Esophagus squamous epithelium (tissue), 5 donors: ENCODE results near the gene SPRY1. TPM values are rescaled to one million over a fixed set of nuclear protein-coding genes. Genes with fewer than 3 reads are reported as not detected.

ENCODE experiments used
- DNase-seq: peaks from one replicate; lab custom pipeline; 2025; lab: John Stamatoyannopoulos, UW
- H3K27ac ChIP-seq, 4 donors: fragments of 200-600 bp; sonication (generic); one replicate each; pipeline ENCODE4 v1.5.1; 2016 to 2019; ENCODE audit warnings: mild to moderate bottlenecking in 1 of 4
- H3K27me3 ChIP-seq, 4 donors: fragments of 200-600 bp; sonication (generic); 1 replicate in 3 of 4; 2 replicates in 1 of 4; pipeline versions ENCODE4 v1.5.1 to v1.6.0; 2017 to 2021; ENCODE audit warnings: antibody characterized with exemption in 1 of 4
- H3K36me3 ChIP-seq, 3 donors: fragments of 200-600 bp; sonication (generic); one replicate each; pipeline ENCODE4 v1.5.1; 2016 to 2019
- H3K4me1 ChIP-seq, 3 donors: fragments of 200-600 bp; sonication (generic); one replicate each; pipeline ENCODE4 v1.5.1; 2017 to 2019
- H3K4me3 ChIP-seq, 4 donors: fragments of 200-600 bp; sonication (generic); 1 replicate in 3 of 4; 2 replicates in 1 of 4; pipeline ENCODE4 v1.5.1; 2016 to 2019; ENCODE audit warnings: mild to moderate bottlenecking in 2 of 4, moderate library complexity in 1 of 4
- H3K9me3 ChIP-seq, 3 donors: fragments of 200-600 bp; sonication (generic); one replicate each; pipeline ENCODE4 v1.5.1; 2016 to 2019
- POLR2A ChIP-seq, 4 donors: fragments of 450-650 bp; IDR thresholded peaks; one replicate each; pipeline ENCODE4 v1.6.1; 2017; ENCODE audit warnings: antibody characterized with exemption in 4 of 4, mild to moderate bottlenecking in 4 of 4, moderate library complexity in 3 of 4
- WGBS, 2 donors: methylation state at CpG; one replicate each; pipeline ENCODE4 v1.1.5; 2018; 5-methylcytosine and 5-hydroxymethylcytosine counted together
- intact Hi-C: fragments of 100-400 bp; cut with DNase I; formaldehyde crosslinking; loops from one replicate; pipeline ENCODE4 v1.15.0; 2022
- total RNA-seq, 4 donors: library from RNA; depleted of rRNA; stranded (reverse); fragments of >200 nt; gene quantifications; one replicate each; pipeline ENCODE4 v1.1.0, GENCODE V29; 2016
- TF ChIP-seq, protein P1 (sequence below), 6 experiments: fragments of 450-650 bp in 4 of 6; fragments of 200-600 bp in 2 of 6; sonication (generic) in 2 of 6; IDR thresholded peaks; one replicate each; pipeline ENCODE4 v1.5.1; 2016 to 2019; ENCODE audit warnings: antibody characterized with exemption in 6 of 6, mild to moderate bottlenecking in 4 of 6, moderate library complexity in 4 of 6
- donor health status: DM: yes; HTN: yes; CAD: no.

The SPRY1 gene
- total RNA-seq, 4 donors from 2014 or later, result 14.2 to 60.3 (median 23.2) TPM

DNA sequence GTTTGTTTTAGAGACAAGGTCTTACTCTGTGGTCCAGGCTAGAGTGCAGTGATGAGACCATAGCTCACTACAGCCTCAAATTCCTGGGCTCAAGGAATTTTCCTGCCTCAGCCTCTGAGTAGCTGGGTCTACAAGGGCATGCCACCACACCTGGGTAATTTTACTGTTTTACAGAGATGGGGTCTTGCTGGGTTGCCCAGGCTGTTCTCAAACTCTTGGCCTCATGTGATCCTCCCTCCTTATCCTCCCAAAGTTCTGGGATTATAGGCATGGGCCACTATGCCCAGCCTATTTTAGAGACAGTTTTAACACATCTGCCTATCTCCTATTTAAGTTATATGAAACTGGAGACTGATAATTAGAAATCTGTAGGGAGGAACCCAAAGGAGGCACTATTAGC is 53.8 kb downstream of the SPRY1 start:
- H3K27ac ChIP-seq, result no peak overlapping the region
- intact Hi-C loops, result no loop called here

DNA sequence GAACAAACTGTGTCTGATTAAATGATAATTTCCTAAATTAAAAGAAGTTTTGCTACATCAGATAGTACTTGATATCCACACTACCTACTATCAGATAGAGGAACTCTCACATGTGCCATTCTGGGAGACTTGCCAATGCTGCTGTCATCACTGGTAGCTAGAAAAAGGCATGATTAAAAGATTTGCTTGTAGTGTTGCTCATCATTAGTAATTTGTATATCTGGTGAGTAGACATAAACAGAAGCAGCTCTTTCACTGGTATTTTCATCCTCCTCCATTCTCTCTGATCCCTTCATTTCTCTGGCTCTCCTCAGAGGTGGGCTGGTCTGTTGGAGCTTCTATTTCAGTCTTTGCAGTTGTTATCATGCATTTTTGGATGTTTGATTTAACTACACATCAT is 56.0 kb downstream of the SPRY1 start:
- H3K27me3 ChIP-seq, result no peaks in the 10 kb centered on the region
- H3K4me1 ChIP-seq, result peaks cover 0 to 10% (median 0%) of the 10 kb centered on the region in 3 donors
- H3K36me3 ChIP-seq, result no peaks in the 10 kb centered on the region
- no peak for TF ChIP-seq POLR2A (IDR thresholded peaks at IDR 0.05)
- TF ChIP-seq, protein P1, sequence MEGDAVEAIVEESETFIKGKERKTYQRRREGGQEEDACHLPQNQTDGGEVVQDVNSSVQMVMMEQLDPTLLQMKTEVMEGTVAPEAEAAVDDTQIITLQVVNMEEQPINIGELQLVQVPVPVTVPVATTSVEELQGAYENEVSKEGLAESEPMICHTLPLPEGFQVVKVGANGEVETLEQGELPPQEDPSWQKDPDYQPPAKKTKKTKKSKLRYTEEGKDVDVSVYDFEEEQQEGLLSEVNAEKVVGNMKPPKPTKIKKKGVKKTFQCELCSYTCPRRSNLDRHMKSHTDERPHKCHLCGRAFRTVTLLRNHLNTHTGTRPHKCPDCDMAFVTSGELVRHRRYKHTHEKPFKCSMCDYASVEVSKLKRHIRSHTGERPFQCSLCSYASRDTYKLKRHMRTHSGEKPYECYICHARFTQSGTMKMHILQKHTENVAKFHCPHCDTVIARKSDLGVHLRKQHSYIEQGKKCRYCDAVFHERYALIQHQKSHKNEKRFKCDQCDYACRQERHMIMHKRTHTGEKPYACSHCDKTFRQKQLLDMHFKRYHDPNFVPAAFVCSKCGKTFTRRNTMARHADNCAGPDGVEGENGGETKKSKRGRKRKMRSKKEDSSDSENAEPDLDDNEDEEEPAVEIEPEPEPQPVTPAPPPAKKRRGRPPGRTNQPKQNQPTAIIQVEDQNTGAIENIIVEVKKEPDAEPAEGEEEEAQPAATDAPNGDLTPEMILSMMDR (IDR thresholded peaks at IDR 0.05), result no peak
- DNase-seq, result no peak
- H3K27ac ChIP-seq, result no peak overlapping the region
- intact Hi-C loops, result no loop called here
- no peak overlapping the region for H3K4me3 ChIP-seq
- no peaks in the 10 kb centered on the region for H3K9me3 ChIP-seq

More for the DNA sequence above, 53.8 kb downstream of the SPRY1 start:
- Histone ChIP-seq H3K36me3 (no peaks in the 10 kb centered on the region), H3K4me1 (peaks cover 0 to 10% (median 0%) of the 10 kb centered on the region in 3 donors), H3K4me3 (no peak overlapping the region), H3K9me3 (no peaks in the 10 kb centered on the region), H3K27me3 (no peaks in the 10 kb centered on the region)
- no peak for TF ChIP-seq POLR2A (IDR thresholded peaks at IDR 0.05)
- TF ChIP-seq, protein P1 (IDR thresholded peaks at IDR 0.05), result no peak
- no peak for DNase-seq

DNA sequence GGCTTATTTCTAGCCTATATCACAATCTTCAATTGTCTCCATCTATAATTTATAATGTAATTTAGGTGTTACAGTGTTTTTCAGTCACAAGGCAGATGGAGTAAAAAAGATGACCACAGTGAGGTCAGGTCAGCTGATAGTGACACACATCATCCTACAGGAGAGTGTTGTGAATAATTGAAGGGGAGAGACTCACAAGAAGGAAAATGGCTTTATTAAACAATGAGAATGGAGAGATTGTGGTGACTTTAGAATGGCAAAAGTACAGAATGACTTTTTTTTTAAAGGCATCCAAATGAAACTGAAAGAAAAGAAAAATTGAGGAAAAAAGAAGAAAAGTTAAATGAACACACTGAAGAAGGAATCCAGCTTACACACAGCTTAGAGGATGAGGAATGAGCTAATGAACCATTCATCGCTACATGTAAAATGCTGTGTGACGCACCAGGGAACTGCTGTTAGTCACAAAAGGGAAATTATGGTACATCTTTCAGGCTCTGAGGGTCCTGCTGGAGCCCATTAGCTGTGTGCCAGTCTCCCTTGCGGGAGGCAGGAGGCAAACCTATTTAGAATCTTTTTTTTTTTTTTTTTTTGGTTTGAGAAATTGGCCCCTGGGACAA is 56.6 kb downstream of the SPRY1 start:
- intact Hi-C loops, result no loop called here
- Histone ChIP-seq H3K36me3 (no peaks in the 10 kb centered on the region), H3K4me3 (no peak overlapping the region), H3K27me3 (no peaks in the 10 kb centered on the region), H3K27ac (no peak overlapping the region), H3K4me1 (peaks cover 0 to 10% (median 0%) of the 10 kb centered on the region in 3 donors), H3K9me3 (no peaks in the 10 kb centered on the region)
- no peak for DNase-seq
- WGBS, 2 donors, result 86 to 92% methylated on average over 3 of the region's 3 CpGs
- TF ChIP-seq, protein P1 (IDR thresholded peaks at IDR 0.05), result no peak
- TF ChIP-seq POLR2A (IDR thresholded peaks at IDR 0.05), result no peak
